G401.6 (cell line): ENCODE results near the gene BICD2.
"Not testable (repeated sequence)": the region's sequence is repeated elsewhere in the genome, so short reads cannot be mapped to it uniquely, and the experiment has no call there.

Experiments
- FAIRE-seq: peaks from 2 replicates; lab custom pipeline; 2012; peaks lifted over from hg19 to GRCh38; lab: Jason Lieb, UNC

BICD2 gene

DNA sequence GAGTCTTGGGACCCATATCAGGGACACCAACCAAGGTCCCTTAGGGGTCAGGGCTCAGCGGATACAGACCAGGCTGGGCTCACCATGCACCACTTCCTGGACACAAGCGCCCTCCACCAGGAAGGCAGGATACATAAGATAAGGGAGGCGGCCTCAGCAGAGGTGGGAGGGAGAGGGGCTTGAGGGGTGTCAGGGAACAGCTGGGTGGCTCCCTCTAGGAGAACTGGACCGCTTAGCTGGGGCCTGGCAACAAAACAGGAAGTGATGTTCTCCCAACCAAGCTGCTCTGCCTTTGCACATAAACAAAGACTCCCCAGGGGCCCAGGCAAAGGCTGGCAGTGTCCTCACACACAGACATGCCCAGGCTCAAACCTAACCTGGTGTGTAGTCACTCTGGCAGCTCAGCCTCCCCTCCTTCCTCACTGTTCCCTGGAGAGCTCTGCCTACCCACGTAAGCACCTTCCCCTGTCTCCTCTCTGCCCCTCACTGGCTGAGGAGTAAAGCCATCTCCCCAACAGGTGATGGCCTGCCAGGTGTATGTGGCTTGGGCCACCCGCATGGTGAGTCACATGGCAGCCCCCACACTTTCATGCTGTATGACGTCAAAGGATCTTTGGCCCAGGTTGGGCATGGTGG, 5.8 kb upstream of the BICD2 start:
- no peak for FAIRE-seq

DNA sequence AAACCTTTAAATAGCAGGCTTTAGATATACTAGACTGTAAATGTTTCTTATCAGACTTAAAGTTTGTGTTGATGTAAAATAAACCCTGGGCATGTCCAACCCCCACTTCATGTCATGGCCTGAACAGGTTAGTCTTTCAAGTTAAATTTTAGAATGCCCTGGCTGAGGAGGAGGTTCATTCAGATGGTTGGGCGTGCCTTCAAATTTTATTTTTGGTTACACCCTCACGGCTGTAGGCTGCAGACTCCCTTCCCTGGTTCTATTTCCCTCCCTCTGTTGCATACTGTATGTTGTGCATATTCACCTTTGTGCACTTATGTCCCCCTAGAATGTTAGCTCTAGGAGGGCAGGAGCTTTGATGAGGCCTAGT, 5.3 kb upstream of the BICD2 start:
- FAIRE-seq = no peak

DNA sequence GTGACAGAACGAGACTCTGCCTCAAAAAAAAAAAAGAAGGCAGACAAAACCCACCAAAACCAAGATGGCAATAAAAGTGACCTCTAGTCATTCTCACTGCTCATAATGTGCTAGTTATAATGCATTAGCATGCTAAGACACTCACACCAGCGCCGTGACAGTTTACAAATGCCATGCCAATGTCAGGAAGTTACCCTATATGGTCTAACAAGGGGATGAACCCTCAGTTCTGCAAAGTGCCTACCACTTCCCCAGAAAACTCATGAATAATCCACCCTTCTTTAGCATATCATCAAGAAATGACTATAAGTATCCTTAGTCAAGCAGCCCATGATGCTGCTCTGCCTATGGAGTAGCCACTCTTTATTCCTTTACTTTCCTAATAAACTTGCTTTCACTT, 4.7 kb upstream of the BICD2 start:
- FAIRE-seq = no peak

DNA sequence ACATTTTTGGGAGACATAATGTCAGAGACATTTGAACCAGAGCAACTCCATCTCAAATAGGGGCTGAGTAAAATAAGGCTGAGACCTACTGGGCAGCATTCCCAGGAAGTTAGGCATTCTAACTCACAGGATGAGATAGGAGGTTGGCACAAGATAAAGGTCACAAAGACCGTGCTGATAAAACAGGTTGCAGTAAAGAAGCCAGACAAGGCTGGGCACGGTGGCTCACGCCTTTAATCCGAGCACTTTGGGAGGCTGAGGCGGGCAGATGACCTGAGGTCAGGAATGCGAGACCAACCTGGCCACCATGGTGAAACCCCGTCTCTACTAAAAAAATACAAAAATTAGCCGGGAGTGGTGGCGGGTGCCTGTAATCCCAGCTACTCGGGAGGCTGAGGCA, 4.2 kb upstream of the BICD2 start:
- FAIRE-seq = not testable (repeated sequence)

DNA sequence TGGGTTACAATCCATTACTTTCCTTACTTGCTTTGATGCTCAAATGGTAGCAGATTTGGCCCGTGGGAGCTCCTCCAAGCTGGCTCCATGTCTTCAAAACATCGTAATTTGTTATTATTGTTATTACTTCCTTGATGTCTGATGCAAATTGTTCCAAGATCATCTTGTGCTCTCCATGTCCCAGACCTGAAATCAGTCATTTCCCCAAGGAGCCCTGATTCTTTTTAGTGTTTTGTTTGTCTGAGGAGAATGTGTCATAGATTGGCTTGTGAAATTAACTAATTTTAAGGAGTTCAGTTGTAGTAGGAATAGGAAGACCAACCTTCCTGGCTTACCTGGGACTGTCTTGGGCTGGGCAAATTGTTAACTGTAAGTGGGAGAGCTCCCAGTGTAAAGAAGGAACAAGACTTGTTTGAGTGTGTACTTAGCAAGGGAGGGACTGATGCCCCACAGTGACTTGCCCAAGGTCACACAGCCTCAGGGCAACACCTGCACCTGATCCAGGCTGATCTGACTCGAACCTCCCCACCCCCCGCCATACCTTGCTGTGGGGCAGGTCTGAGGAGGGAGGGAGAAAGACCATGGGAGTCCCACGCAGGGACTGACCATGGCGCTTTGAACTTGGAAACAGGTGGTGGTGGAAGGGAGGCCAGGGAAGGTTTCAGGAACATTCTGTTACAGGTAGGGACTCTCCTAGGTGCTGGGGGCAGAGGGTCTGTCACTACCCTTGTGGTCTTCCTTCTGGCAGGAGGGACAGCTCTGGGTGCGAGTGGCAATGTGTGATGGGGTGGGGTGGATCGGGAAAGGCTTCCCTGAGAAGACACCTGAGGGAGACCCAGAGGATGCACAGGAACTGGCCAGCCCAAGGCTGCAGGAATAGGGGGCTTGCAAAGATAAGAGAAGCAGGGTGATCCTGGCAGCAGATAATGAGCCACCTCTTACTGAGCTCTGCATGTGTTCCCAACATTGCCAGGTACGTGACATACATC, 2.7 kb upstream of the BICD2 start:
- FAIRE-seq = no peak

DNA sequence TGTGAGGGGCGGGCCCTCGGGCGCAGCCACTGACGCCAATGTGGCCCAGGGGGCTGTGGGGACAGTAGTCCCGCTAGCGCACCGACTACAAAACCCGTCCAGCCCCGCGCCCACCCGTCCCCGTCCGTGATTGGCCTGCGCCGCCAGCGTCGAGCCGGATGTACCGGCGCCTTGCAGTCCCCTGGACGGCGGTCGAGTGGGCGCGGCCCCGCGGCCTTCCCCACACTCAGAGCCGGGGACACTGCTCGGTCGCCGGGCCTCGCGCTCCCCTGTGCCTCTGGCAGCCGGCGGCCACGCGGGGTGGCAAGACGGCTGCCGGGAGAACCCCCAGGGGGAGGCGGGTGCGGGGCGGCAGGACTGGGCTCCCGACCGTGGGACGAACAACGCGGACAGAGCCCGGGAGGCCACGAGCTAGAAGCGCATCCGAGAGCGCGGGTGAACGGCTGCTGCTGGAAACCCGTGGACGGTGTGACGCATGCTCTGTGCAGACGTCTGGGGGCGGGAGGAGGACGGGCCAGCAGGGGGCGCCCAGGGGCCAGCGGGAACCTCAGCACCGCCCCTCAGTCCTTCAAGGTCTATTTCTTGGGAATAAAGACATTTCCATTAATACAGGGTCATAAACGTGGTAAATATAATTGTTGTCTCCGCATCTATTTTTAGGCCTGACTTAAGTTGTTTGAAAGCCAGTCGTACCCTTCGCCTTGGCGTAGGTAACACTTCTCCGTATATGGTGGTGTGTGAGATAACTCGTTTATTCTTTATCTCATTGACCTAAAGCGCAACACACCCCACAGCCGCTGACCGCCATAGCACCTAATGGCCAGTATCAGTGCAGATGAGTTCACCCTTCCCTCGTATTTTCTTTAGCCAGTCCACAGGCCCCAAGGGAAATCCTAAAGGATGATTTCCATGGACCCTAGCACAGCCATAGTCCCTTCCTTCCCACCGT, 629 bp upstream of the BICD2 start:
- peak; percentile 69 for FAIRE-seq

DNA sequence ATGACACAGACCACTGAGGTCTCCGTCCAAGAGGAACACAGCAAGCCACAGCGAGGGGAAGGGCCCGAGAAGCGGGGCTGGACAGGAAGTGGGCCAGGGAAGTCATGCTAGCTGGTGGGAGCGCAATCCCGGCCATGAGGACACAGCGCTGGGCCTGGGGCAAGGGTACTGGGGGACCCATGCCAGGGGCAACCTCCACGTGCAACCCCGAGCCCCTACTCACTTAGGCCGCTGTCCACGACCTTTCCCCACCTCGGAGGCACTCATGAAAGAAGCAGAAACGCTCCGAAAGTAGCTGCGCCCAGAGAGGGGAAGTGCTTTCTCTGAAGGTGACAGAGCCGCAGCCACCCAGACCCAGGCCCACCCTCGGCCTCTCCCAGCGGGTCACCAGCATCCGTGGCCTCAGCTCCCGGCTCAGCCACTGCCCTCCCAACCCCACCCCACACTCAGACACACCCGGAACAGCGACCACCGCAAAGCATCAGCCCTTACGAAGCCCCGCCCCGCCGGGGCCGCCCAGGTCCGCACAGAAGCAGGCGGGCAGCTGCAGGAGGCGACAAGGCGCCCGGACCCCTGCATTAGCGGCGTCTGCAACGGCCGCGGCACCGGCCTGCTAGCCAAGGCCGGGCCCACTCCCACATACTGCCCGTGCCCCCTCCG, 782 bp downstream of the BICD2 start:
- no peak for FAIRE-seq

DNA sequence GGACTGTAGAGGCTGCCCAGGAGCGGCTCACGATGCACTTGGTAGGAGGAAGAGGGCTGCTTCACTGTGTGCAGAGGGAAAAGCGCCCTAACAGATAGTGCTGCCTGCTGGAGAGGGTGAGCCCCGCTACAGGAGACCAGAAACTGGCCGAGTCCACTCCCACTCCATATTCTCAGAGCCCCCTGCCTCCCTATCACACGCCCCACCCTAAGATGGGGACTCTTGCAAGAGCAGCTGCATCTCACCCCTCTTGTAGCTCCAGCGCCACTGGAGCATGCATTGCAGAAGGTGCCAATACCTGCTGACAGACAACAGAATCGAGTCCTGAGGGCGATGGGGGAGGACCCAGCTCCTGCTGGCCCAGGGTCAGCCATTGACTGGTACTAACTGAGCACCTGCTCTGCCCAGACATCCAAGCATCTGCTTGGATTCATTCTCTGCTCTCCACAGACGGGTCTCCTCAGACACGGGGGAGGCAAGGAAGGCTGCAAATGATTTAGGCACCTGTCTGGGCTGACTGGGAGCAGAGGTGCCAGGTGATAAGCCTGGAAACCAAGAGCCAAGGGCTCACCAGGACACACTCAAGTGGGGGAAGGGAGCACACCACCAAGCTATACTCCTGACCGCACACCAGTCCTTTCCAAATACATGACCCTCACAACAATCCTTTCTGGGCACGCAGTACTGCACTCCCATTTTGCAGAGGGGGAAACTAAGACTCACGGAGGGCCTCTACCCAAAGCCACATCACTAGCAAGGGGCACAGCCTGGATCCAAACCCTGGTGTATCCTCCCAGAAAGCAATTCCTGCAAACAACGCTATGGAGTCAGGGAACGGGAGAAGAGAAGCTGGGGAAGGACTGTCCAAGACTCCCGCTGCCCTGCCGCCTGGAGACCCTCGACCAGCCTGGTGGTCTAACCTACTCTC, 1.6 kb downstream of the BICD2 start:
- no peak for FAIRE-seq

DNA sequence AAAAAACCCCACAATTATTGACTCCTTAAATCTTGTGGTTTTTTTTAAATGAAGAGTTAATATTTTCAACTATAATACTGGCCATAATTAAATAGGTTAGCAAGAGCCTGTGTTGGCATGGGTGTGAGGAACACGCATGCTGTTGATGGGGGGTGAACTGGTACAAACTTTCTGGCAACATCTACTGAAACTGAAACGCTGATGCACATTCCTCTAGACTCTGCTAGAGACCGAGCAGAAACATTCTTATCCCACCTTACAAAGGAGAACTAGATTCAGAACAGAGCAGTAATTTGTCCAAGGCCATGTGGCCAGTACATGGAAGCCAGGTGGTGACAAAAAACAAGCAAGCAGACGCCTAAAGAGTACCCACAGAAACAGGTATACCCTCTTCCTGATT, 2.4 kb downstream of the BICD2 start:
- FAIRE-seq = no peak

DNA sequence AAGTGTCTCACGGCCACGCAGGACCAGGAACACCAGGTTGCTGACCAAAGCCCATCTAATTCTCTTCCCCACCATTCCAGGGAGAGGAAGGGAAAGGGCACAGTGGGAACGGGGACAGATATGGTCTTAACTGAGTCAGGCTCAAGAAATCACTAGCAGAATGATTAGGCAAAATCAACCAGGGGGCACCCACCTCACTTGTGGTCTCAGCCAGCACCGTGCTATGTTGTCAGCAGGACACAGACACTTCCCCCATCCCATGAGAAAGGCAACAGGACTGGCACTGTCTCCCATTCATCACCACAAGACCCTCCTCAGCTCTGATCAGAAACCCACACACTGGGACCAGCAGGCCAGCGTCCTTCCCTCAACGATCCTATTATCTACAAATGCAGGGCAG, 2.9 kb downstream of the BICD2 start:
- no peak for FAIRE-seq

DNA sequence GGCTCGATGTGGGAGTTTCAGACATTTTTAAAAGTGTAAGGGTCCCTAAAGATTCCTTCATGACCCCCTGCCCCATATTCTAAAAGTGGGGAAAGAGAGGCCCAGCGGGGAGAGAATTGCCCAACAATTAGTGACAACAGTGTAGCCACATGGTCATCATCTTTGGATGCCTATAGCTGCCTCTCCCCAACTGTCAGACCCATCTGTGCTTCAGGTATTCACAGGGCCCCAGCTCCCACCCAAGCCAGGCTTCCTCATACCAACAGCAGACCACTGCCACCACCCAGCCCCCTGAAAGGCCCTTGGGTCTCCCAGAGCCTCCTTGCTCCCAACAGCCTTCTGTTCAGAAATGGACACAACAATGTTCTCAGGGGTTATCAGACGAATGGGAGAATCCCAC, 4.1 kb downstream of the BICD2 start:
- FAIRE-seq = no peak

DNA sequence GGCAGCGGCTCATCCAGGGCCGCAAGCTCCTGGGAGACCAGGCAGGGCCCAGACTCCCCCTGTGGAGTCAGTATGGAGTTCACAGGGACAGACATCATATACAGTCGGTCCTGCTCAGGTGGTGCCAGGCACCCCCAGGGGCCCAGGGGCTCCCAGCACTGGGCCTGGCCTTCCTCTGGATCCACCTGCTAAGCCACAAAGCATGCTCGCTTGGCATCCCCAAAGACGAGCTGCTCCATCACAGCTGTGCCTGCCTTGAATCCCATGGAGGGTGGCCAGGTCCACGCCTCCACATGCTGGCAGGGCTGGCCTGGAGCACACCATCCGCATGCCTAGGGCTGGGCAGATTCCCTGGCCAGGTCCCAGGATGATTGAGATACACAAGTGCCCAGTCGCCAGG, 4.6 kb downstream of the BICD2 start:
- FAIRE-seq = no peak

DNA sequence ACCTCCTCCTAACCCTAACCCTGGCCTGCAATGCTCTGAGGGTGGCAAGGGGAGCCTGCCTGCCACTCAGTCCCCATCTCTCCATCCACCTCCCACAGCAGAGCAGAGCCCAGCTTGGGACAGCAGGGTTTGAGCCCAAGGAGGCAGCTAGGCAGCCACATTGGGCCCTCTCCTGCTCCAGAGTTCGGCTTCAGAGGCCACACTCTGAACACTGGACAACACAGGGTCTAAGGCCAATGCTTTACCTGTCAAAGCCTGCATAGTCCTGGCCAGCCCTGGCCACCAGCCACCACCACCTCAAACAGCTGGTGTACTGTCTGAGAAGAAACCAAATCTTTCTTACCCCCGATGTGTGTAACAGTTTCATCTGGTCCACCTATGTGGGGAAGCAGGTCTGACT, 5.2 kb downstream of the BICD2 start:
- FAIRE-seq = no peak

DNA sequence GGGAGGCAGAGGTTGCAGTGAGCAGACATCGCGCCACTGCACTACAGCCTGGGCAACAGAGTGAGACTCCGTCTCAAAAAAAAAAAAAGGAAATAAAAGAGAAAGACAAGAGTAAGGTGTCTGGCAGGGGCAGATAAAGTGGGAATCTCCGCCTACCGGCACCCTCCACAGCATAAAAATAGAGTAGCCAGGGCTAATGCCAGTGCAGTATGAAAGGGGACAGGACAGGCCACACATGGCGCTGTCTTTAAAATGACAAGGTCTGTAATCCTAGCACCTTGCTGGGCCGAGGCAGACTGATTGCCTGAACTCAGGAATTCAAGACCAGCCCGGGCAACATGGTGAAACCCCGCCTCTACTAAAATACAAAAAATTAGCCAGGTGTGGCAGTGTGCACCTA, 7.8 kb downstream of the BICD2 start:
- FAIRE-seq = no peak

DNA sequence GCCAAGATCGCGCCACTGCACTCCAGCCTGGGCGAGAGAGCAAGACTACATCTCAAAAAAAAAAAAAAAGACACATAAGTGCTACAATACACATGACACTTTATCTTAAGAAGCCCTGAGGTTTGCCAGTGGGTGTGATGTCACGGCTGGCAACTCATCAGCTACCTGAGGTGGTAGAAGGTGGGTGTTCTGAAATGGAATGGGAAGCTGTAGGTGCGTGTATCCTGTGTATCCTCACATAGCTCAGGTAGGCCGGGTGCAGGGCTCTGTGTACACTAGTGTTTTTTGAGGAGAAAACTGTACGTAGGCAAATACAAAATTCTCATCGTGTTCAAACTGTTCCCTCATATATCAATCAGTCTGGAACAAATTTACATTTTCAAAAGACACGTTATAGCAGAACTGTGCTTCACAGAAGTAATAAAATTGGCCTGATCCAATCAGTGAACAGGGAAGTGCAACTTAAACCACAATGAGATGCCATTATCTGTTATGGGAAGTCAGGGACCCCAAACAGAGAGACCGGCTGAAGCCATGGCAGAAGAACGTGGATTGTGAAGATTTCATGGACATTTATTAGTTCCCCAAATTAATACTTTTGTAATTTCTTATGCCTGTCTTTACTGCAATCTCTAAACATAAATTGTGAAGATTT, 10.4 kb downstream of the BICD2 start:
- FAIRE-seq = no peak

DNA sequence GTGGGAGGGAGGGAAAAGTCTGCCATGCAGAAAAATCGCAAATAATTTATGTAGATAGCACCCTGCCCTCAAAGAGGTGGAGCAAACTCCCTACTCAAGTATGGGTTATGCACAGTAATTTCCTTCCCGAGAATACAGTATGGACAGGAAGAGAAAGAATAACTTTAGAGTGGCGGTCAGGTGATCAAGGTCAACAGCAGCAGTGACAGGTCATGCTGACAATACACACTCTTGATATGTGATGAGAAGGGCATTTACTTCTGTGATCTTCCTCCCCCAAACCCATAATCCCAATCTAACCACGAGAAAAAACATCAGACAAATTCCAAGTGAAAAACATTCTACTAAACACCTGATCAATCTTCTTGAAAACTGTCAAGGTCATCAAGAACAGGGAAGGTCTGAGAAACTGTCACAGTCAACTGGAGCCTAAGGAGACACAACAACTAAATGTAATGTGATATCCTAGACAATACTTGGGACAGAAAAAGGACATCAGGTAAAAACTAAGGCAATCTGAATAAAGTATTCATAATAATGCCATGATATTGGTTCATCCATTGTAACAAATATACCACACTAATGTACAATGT, 11.7 kb downstream of the BICD2 start:
- no peak for FAIRE-seq

DNA sequence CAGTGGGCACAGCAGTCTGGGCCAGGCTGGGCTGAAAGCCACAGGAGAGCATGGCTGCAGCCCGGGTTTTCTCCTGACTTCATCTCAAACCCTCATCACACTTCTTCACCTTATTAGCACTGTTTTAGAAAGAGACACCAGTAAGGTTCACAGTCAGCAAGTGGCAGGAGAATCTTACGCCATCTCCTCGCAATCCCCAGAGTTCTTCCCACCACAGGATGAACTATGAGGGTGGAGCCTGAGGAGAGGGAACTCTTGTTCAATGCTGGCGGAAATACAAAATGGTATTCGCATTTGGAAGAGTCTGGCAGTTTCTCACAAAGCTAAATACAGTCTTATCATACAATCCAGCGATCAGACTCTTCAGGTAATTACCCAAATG, 14.7 kb downstream of the BICD2 start:
- FAIRE-seq = no peak

DNA sequence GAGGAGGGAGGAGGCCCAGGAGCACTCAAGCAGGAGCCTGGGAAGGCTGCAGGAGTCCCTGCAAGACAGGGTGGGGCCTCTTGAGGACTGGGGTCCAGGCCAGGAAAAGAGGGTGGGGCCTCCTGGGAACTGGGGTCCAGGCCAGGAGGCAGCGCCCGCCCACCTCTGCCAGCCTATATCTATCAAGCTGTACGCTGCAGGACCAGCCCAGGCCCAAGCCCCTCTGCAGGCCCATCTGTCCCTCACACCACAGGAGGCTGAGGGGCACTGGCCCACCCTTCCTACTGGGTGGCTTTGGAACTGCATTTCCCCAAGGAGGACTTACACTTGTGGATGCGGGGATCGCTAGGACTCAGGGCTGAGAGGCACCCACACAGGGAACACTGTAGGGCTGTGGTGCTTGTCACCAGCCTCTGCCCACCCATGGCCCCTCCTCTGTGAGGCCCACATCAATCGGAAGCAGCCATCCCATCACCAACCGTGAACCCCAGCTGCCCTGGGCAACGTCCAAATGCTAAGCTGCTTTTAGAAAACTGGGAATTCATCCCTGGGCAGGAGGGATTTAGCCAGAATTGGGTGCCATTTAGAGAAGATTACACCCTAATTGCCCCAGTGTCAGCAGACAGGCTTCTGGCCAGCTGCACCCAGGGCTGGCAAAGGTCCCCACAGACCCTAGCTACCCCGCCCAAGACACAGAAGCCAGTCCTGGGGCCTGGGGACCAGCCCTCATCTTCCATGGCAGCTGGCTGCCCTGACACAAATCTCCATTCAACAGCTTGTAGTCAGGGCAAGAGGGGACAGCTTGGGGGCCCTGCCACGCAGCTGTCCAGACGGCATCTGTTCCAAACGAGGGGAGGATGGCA, 15.3 kb downstream of the BICD2 start:
- FAIRE-seq = no peak

DNA sequence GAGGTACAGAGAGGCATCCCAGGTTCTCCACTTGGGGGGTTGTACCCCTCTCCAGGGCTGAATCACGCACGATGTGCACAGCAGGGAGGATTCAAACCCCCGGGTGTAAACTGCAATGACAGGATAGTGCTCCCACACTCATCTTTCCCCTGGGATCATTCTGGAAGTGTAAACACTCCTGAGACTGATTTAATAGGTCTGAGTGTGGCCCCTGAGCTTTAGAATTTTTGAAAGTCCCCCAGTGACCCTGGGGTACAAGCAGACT, 16.5 kb downstream of the BICD2 start:
- no peak for FAIRE-seq
